ENCODE results near the gene TM9SF4.

The TM9SF4 gene

DNA sequence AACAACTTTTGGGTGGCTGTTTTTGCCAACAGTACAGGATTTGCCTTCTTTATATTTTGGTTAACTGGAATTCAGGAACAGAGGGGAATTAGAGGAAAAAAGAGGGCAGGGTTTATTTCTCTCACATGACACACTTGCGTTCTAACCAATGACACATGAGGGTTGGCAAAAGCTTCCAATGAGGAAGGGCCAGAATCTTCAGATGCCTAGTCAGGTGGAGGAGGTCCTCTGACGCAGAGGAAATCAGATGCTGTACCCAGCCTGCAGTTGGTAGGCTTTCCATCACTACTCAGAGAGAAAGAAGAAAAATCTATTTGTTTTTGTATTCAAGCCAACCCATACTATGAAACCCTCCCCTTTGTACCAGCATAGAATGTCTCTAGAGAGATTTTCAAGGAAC lies 20.8 kb downstream of the TM9SF4 start:
- no peak for DNase-seq

DNA sequence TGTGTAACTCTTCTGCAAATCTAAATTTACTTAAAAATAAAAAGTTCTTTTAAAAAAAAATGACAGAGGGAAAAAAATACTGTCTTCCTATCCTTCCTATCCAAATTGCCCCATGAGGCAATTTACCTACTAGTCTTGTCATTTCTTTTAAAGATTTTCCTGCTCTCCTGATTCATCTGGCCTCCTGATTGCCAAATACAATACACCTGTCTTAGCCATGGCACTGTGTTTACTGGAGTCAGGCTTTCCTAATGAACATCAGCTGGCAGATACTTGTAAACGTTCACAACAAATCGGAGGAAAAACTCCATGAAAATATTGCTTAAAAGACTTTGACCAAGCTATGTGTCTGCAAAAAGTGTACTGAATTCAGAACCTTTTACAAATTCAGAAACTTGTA lies 21.5 kb downstream of the TM9SF4 start:
- DNase-seq, result no peak

DNA sequence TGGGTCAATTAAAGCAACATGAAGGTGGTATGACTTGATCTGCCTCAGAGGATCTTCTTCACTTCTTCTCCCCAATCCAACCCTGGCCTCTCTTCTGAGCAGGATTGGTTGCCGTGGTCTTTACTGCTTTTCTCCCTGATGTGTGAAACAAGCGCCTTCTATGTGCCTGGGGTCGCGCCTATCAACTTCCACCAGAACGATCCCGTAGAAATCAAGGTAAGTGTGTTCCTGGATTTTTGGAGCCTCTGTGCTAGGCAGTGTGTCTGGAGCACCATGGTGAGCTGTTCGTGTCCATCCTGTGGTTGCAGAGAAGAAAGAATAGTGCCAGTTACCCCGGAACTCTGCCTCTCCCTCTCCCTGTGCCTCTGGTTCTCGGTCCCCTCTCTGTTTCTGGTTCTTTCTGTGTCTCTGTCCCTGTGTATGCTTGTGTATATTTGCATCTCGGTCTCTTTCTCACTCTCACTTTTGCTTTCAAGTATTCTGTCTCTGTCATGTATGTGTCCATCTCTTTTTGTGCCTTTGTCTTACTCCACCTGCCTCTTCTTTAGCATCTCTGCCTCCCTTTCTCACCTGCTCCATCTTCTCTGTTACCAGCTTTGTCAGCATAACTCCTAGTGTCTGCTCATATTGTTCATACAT lies 23.5 kb downstream of the TM9SF4 start:
- no peak for DNase-seq

DNA sequence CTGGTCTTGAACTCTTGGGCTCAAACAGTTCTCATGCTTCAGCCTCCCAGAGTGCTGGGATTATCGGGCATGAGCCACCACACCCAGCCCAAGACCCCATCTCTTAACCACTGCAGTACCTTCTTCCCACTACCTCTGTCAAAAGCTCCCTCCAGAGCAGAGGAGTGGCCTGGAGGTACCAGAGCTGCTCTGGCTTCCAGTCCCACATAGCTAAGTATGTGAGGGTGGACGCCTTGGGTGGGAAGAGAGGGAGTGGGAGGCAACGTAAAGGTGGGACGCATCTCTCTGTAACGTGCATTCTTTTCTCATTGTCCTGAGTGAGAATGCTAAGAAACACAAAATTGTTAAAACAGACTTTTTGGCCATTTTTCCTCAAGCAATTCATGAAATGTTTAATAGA lies 24.5 kb downstream of the TM9SF4 start:
- no peak for DNase-seq

DNA sequence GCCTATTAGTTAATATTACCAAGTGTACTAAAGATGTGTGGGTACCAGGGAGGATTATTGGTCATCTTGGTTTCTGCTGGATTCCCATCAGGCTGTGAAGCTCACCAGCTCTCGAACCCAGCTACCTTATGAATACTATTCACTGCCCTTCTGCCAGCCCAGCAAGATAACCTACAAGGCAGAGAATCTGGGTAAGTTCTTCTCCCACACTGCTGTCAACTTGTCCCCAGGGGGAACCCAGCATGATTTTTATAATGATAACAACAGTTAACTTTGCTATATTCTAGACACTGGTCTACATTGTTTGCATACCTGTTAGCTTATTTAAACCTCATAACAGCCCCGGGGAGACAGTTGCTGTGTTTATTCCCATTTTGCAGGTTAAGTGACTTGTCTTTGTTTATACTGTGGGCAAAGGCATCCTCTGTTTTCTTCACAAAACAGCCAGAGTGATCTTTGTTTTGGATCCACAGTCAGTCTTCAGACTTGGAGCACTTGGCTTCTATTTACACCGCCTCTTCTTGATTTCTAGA lies 26.5 kb downstream of the TM9SF4 start:
- no peak for DNase-seq

DNA sequence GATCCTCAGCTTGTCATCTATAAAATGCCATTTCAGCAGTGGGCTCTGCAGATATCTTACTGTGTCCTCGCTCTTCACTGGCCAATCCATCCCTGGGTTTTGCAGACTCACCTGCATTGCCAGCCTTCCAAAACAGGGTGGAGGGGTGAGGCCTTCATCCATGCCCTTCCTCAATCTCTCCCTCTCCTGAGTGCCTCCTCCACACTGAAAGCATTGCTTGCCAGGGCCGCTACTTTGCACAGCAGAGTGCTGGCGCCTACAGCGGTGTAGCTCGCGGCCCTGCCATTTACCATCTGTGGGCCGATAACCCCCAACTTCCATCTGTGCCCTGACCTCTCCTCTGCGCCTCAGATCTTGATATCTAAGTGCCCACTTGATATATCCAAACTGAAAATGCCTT lies 29.4 kb downstream of the TM9SF4 start:
- DNase-seq, result no peak

DNA sequence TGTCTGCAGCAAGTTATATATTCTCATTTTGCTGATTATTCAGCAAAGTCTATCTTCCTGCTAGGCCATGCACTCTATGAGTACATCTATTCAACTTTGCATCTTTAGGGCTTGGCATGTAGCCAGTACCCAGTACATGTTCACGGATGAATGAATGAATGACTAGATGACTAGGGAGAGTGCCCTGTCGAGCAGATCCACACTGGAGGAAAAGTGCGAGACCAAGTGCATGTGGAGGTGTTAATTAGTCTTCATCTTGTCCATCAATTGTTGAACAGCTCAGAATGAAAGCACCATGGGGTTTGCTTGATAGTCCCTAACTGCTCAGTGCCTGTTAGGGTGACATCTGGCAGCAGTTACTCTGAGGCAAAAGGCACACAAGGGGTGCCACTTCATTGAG lies 30.4 kb downstream of the TM9SF4 start:
- no peak for DNase-seq

DNA sequence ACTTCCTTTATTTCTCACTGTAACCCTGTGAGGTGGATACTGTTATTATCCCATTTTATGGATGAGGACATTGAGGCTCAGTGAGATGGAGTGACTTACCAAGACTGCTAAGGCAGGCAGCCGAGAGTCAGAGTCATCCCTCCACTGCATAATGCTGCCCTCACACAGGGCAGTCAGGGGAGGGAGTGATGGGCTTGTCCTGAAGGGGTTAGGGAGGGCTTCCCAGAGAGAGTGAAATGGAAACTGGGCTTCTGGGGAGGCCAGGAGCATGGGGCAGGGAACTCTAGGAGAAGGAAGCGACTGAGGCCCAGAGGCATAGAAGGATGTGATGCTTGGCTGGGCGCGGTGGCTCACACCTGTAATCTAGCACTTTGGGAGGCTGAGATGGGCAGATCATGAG lies 31.1 kb downstream of the TM9SF4 start:
- no peak for DNase-seq

DNA sequence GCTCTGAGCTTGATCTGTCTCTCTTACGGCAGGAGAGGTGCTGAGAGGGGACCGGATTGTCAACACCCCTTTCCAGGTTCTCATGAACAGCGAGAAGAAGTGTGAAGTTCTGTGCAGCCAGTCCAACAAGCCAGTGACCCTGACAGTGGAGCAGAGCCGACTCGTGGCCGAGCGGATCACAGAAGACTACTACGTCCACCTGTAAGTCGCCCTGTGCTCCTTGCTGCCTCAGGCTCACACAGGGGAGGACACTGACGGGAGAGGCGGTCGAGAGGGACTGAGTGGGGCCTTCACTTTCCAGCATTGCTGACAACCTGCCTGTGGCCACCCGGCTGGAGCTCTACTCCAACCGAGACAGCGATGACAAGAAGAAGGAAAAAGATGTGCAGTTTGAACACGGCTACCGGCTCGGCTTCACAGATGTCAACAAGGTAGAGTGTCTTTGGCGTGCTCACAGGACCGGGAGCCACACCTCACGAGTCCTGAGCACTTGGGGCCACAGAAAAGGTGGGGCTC lies 32.0 kb downstream of the TM9SF4 start:
- DNase-seq, result no peak

DNA sequence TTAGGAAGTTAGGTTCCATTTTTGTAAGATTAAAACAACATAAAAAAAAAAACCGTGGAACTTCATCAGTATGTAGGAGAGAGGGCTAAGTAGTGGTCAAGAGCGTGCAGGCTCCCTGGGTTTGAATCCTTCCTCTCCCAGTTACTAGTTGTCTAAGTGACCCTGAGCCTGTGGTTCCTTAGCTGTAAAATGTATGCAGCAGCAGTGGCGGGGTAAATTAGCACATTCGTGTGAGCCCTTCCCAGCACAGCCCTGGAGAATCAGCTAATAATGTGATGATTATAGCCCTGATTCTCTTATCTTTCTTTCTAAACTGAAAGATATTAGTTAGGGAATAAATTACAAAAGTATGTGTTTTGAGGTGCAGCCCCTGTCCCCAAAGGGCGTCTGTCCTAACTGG lies 32.6 kb downstream of the TM9SF4 start:
- DNase-seq, result no peak

DNA sequence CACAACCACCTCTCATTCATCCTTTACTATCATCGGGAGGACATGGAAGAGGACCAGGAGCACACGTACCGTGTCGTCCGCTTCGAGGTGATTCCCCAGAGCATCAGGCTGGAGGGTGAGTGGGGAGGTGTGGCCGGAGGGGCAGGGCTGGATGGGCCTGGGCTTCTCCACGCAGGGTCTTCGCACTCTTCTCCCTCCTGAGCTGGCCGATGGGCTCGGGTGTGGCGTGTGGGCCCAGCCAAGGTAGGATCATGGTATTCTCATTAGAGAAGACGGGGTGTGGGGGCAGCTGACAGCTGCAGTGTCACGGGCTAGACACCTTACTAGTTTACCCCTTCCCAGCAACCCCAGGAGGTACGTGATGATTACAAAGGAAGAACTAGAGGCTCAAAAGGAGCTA lies 33.5 kb downstream of the TM9SF4 start:
- no peak for DNase-seq

DNA sequence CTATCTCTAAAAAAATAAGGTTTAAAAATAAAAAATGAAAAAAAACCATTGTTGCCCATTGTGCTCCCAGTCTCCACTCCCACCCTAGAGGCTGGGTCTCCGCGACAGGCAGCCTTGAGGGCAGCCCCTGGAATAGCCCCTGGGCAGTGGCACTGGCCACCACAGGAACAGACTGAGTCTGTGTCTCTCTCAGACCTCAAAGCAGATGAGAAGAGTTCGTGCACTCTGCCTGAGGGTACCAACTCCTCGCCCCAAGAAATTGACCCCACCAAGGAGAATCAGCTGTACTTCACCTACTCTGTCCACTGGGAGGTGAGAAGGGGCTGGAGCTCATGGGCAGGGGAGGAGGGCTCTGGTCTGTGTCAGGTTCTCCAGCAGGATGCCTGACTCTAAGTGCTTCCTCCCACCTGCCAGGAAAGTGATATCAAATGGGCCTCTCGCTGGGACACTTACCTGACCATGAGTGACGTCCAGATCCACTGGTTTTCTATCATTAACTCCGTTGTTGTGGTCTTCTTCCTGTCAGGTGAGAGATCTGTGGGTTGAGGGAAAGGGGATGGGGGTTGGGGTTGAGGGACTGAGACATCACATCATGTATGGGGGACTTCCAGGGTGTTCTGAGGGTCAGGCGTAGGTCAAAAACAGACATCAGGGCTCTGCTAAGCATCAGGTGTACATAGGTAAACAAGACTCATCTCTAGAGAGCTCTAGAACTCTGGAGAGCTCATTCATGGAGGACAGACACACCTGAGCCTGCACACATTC lies 35.6 kb downstream of the TM9SF4 start:
- DNase-seq, result no peak

DNA sequence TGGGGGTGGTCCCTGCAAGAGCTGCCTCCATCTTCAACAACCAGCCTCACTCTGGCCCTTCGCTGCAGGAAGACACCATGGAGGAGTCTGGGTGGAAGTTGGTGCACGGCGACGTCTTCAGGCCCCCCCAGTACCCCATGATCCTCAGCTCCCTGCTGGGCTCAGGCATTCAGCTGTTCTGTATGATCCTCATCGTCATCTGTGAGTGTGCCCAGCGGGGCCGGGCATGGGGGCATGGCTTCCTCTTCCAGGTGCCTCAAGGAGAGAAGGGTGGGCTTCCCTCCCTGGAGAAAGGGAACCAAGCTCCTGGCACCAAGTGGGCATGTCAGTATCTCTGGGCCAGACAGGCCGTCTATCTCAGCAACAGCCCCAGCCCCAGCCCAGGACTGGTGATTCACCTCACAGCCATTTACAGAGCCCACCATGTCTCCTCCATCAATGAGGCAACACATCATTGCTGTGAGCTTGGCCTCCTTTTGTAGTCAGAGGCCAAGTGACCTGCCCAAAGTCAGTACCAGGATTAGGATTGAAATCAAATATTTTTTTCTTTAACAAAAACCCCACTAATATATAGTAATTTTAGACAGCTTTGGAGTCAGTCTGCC lies 40.2 kb downstream of the TM9SF4 start:
- DNase-seq, result no peak

DNA sequence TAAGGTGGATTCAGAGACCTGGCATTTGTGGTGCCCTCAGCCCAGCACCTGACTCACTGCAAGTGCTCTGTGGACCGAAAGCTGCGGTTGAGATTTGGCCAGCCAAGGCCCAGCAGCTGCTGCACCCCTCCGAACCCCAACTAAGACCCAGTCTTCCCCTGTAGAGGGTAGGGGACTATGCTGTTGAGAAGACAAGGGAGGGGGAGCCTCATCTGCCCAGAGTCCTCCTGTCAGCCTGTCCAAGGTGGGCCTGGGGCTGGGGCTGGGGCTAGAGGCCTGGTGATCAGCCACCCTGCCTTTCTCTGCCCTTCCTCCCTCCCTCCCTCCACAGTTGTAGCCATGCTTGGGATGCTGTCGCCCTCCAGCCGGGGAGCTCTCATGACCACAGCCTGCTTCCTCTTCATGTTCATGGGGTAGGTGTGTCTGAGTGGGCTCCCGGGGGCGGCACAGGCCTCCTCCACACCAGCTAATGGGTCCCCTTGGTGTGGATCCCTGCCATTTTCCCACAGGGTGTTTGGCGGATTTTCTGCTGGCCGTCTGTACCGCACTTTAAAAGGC lies 40.9 kb downstream of the TM9SF4 start:
- no peak for DNase-seq

DNA sequence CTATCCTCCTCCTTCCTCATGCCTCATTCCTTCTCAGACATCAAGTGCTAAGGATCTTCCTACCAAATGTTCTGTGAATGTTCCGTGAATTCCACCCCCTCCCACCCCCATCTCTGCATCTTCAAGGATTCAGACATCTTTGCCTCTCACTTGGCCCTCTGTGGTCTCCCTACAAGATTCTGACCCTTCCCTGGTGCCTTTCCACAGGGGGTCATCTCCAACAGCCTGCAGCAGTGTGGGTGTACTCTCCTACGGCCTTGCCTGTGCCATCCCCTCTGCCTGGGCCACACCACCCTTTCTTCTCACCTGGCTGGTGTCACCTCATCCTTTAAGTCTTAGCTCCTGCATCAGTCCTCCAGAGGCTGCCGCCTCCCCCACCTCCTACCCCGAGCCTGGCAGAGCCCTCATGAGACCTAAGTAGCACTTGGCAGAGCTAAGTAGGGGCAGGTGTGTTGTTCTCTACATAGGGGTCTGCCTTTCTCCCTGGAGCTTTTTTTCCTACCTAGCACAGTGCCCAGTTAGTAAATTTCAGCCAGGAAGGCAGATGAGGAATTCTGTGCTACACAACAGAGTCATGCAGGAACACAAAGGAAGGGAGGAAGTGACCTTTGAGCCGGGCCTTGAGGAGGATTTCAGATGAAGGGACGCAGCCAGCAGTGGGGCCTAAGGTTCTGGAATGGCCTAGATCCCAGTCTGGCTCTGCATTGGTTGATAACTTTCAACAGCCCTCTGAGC lies 43.1 kb downstream of the TM9SF4 start:
- no peak for DNase-seq

DNA sequence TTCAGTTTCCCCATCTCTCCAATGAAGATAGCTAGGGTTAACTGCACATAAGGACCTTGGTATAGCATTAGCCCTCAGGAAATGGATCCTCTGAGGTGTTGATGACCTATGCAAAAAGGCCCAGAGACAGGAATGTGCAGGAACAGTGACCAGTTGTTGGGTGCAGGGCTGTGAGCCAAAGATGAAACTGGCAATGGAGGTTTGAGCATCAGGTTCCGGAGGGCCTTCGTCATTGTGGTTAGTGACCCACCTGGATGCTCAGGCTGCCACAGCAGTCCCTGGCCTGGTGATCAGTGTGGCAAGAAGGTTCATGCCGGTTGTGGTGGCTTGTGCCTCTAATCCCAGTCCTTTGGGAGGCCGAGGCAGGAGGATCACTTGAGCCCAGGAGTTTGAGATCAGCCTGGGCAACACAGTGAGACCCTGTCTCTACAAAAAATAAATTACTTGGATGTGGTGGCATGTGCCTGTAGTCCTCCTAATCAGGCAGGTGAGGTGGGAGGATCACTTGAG lies 43.7 kb downstream of the TM9SF4 start:
- no peak for DNase-seq

DNA sequence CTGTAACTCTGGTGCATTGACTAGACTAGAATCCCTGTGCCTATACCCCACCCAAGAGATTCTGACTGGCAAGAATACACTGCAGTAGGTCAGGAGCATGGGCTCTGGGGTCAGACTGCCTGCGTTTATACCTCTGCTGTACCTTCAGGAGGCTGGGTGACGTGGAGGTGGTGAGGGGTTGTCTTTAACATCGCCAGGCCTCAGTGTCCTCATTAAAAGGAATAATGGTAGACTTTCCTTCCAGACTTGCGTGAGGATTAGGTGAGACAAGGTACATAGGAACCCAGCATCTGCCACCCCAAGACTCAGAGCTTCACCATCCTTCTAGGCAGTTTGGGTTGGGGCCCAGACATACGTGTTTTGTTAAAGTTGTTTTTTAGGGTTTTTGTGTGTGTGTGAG lies 44.3 kb downstream of the TM9SF4 start:
- no peak for DNase-seq

DNA sequence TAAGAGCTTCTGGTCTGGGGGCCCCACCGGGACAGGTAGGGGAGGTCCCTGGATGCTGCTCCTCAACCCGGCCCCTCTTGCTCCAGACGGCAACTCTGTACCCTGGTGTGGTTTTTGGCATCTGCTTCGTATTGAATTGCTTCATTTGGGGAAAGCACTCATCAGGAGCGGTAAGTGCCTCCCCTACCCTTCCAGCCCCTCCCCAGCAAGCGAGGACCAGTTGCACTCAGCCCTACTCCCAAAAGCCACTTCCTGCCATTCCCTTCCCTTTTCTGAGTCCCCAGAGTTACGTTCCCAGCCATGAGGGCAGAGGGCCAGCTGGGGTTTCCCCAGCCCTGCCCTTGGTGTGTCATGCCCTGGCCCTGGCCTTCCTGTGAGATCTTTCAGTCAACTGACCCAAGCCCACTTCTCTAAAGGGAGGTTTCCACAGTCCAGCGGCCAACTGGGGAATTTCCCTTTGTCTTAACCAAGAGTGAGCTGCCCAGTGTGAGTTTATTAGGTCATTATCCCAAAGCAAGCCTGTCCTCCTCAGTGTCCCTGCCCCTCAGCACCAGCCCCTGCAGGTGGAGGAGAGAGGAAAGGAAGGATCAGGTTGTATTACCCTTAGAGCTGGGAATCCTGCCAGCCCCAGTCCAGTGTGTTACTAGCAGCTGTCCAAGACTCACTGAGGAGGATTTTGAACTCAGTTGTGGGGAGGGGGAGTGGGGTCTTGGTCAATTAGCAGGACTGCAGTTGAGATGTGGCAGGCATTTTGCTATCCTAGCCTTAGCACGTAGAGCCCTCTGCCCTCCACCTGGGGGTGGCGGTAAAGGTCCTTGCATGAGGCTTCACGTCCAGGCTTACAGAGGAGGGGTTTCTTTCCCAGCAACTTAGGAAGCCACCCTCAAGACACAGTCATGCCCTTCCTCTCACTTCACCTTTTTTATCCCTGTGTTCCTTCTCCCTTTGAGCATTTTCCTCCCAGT lies 45.8 kb downstream of the TM9SF4 start:
- peak; percentile 21 for DNase-seq

DNA sequence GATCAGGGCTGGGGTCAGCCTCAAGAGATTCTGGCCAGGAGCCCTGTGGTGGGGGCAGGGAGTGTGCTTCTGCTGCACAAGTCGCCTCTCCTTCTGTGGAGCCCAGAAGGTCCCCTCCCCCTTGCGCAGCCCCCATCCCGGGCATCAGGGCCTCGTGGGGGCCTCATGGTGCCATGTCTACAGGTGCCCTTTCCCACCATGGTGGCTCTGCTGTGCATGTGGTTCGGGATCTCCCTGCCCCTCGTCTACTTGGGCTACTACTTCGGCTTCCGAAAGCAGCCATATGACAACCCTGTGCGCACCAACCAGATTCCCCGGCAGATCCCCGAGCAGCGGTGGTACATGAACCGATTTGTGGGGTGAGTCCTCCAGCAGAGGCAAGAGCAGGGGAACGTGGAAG lies 48.1 kb downstream of the TM9SF4 start:
- no peak for DNase-seq

DNA sequence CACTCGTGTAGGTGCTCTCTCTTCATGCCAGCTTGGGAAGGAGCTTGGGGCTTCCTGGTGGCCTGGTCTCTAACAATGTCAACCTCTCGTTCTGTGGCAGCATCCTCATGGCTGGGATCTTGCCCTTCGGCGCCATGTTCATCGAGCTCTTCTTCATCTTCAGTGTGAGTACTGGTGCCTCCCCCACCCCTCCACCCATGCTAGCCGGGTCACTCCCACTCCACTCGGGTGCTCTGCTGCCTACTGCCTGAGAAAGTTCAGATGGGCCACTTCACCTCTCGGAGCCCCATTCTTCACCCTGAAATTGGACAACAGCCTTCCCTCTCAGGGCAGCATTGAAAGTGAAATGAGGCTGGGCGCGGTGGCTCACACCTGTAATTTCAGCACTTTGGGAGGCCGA lies 48.8 kb downstream of the TM9SF4 start:
- no peak for DNase-seq

DNA sequence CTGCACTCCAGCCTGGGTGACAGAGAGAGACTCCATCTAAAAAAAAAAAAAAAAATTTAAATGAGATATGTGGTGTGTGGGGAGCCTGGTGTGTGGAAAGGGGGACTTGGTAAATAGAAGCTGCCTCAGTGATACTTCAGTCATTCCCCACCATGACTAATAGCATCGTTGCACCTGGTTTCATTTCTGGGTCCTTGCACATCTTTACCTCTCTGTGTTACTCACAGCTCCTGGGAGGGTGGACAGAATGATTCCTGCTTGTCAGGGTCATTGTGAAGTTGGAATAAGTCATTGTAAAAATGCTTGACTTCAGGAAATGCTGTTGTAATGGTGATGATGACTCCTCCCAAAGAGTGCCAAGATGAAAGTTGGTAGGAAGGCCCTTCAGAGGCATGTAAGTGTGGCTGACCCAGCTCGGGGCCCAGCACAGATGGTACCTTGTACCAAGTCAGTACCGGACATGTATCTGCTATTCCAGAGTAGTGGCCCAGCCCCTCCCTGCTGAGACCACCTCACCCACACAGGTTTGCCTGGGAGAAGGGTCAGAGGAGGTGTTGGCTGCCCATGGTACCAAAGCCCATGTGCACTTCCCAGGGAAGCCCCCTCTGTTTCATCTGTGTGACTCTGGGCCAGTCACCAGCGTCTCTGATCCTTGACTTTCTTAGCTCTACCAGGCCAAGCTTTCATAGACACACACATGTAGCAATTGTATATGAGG lies 49.6 kb downstream of the TM9SF4 start:
- no peak for DNase-seq

All from stimulated activated CD4-positive, alpha-beta T cell treated with anti-CD3 and anti-CD28 coated beads, Interleukin-12 subunit alpha, Interleukin-12 subunit beta, amount 100 ng/mL, for 4 hours (primary cell).